ENCODE data around the gene IL1RAP. TPM values are rescaled to one million over a fixed set of nuclear protein-coding genes. Genes with fewer than 3 reads are reported as not detected.

IL1RAP gene
- total and polyA plus RNA-seq, 2 donors (not counting 3 experiments of a cell fraction or from before 2014, with no cell fraction given), result 4.3 to 9.2 TPM

DNA sequence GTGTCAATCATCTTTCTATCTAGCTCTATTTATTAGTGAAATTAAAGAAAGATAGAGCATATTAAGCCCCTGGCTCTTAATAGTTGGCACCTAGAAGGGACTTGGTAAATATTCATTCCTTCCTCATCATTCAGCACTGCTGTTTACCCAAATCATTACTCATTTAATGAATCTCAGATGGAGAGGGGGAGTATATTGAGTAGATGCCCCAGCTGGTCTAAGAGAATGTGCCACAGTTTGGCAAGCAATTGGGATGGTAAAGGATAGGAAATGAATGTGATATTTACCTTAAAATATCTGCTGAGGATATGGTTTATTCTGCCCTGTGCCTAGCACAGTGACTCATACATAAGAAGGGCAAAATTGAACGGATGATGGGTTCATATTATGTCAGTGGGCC lies 6.0 kb downstream of the IL1RAP start:
- no peak overlapping the region for H3K4me2 ChIP-seq (ENCODE audit: insufficient read depth, low read length)
- no peaks in the 10 kb centered on the region for H3K9me1 ChIP-seq (replicated peaks; ENCODE audit: control insufficient read depth, extremely low read depth, insufficient read depth, low read length)
- H3K27me3 ChIP-seq (ENCODE audit: control insufficient read depth in 2 of 2, insufficient read depth in 2 of 2, low read length in 2 of 2), result no peaks in the 10 kb centered on the region
- no peak overlapping the region for H2AFZ ChIP-seq (ENCODE audit: low read depth, low read length)
- no peaks in the 10 kb centered on the region for H4K20me1 ChIP-seq (replicated peaks; ENCODE audit: control insufficient read depth, extremely low read depth, insufficient read depth, low read length)
- dilution Hi-C loops (cut with MboI; ENCODE audit: extremely low pct_ligation_motif_present, low sequenced_read_pairs) (no loop called here), intact Hi-C loops (cut with micrococcal nuclease) (loop anchor here (10.0 kb wide), 1 partner anchor 555 kb away; no protein-coding TSS in a partner anchor)
- no peaks in the 10 kb centered on the region for H3K79me2 ChIP-seq (ENCODE audit: control insufficient read depth, insufficient read depth, low read length)
- H3K36me3 ChIP-seq (ENCODE audit: control insufficient read depth in 2 of 2, extremely low read depth in 1 of 2, insufficient read depth in 2 of 2, low read length in 2 of 2), result no peaks in the 10 kb centered on the region
- no peak overlapping the region for H3K27ac ChIP-seq (ENCODE audit: insufficient read depth, low read depth, low read length)
- no peak overlapping the region for H3K4me3 ChIP-seq (replicated peaks in 1 of 3; ENCODE audit: insufficient read depth in 1 of 3, low read depth in 1 of 3, low read length in 3 of 3)
- H3K4me1 ChIP-seq (ENCODE audit: control insufficient read depth, extremely low read depth, insufficient read depth, low read length), result peaks cover 1% of the 10 kb centered on the region
- TF ChIP-seq POLR2AphosphoS5 (IDR thresholded peaks at IDR 0.05; ENCODE audit: insufficient read depth, low read depth, low read length) (no peak), EZH2 (IDR thresholded peaks at IDR 0.05; ENCODE audit: borderline replicate concordance, low read depth, low read length, severe bottlenecking) (no peak), FOS (IDR thresholded peaks at IDR 0.05; ENCODE audit: borderline replicate concordance, insufficient read depth, low read length) (no peak)
- H3K9me3 ChIP-seq (replicated peaks; ENCODE audit: control insufficient read depth, insufficient read depth, low read length), result no peaks in the 10 kb centered on the region
- no peak for DNase-seq (ENCODE audit: low read depth, low spot score)
- BruUV-seq (replicated peaks), result no TSS peak
- POLR2A ChIA-PET, result no interaction called here
- CTCF ChIA-PET, result interaction anchor here (1.2 kb wide), 1 partner anchor 177 kb away, joined by 3 read pairs; no protein-coding TSS in a partner anchor
- H3K9ac ChIP-seq (replicated peaks; ENCODE audit: extremely low read depth, insufficient read depth, low read length), result no peak overlapping the region
- no peak for FAIRE-seq

- Histone ChIP-seq H3K9me3 (replicated peaks; ENCODE audit: control insufficient read depth, insufficient read depth, low read length) (no peaks in the 10 kb centered on the region), H3K27ac (ENCODE audit: insufficient read depth, low read depth, low read length) (no peak overlapping the region), H3K4me3 (replicated peaks in 1 of 3; ENCODE audit: insufficient read depth in 1 of 3, low read depth in 1 of 3, low read length in 3 of 3) (no peak overlapping the region), H3K4me2 (ENCODE audit: insufficient read depth, low read length) (no peak overlapping the region), H3K79me2 (ENCODE audit: control insufficient read depth, insufficient read depth, low read length) (no peaks in the 10 kb centered on the region), H3K9me1 (replicated peaks; ENCODE audit: control insufficient read depth, extremely low read depth, insufficient read depth, low read length) (no peaks in the 10 kb centered on the region), H3K9ac (replicated peaks; ENCODE audit: extremely low read depth, insufficient read depth, low read length) (no peak overlapping the region), H2AFZ (ENCODE audit: low read depth, low read length) (no peak overlapping the region), H3K4me1 (ENCODE audit: control insufficient read depth, extremely low read depth, insufficient read depth, low read length) (no peaks in the 10 kb centered on the region), H4K20me1 (replicated peaks; ENCODE audit: control insufficient read depth, extremely low read depth, insufficient read depth, low read length) (no peaks in the 10 kb centered on the region), H3K36me3 (ENCODE audit: control insufficient read depth in 2 of 2, extremely low read depth in 1 of 2, insufficient read depth in 2 of 2, low read length in 2 of 2) (no peaks in the 10 kb centered on the region), H3K27me3 (ENCODE audit: control insufficient read depth in 2 of 2, insufficient read depth in 2 of 2, low read length in 2 of 2) (no peaks in the 10 kb centered on the region)
- POLR2A ChIA-PET, result no interaction called here
- TF ChIP-seq GATA2 (IDR thresholded peaks at IDR 0.05; ENCODE audit: insufficient read depth, insufficient read length, low read depth, low read length) (no peak), FOS (IDR thresholded peaks at IDR 0.05; ENCODE audit: borderline replicate concordance, insufficient read depth, low read length) (no peak), MAX (IDR thresholded peaks at IDR 0.05; ENCODE audit: insufficient read depth, insufficient read length) (no peak), JUN (IDR thresholded peaks at IDR 0.05; ENCODE audit: borderline replicate concordance, insufficient read depth, insufficient read length, low read depth) (no peak), POLR2AphosphoS5 (IDR thresholded peaks at IDR 0.05; ENCODE audit: insufficient read depth, low read depth, low read length) (no peak), POLR2A (IDR thresholded peaks at IDR 0.05; ENCODE audit: low read depth, low read length) (no peak), MYC (IDR thresholded peaks at IDR 0.05; ENCODE audit: low read depth, low read length) (no peak), EZH2 (IDR thresholded peaks at IDR 0.05; ENCODE audit: borderline replicate concordance, low read depth, low read length, severe bottlenecking) (no peak)
- TF ChIP-seq, protein P1, sequence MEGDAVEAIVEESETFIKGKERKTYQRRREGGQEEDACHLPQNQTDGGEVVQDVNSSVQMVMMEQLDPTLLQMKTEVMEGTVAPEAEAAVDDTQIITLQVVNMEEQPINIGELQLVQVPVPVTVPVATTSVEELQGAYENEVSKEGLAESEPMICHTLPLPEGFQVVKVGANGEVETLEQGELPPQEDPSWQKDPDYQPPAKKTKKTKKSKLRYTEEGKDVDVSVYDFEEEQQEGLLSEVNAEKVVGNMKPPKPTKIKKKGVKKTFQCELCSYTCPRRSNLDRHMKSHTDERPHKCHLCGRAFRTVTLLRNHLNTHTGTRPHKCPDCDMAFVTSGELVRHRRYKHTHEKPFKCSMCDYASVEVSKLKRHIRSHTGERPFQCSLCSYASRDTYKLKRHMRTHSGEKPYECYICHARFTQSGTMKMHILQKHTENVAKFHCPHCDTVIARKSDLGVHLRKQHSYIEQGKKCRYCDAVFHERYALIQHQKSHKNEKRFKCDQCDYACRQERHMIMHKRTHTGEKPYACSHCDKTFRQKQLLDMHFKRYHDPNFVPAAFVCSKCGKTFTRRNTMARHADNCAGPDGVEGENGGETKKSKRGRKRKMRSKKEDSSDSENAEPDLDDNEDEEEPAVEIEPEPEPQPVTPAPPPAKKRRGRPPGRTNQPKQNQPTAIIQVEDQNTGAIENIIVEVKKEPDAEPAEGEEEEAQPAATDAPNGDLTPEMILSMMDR (IDR thresholded peaks at IDR 0.05; ENCODE audit: extremely low read depth in 1 of 2, insufficient read depth in 1 of 2, low read depth in 1 of 2, low read length in 2 of 2), result no peak
- intact Hi-C loops (cut with micrococcal nuclease) (no loop called here), dilution Hi-C loops (cut with MboI; ENCODE audit: extremely low pct_ligation_motif_present, low sequenced_read_pairs) (no loop called here)
- BruUV-seq (replicated peaks), result no TSS peak
- DNase-seq (ENCODE audit: low read depth, low spot score), result no peak
- FAIRE-seq, result no peak
- CTCF ChIA-PET, result no interaction called here
These were observed 8.1 kb downstream of the IL1RAP start for GRCh38 chr3:190521998-190522397.

All from endothelial cell of umbilical vein (primary cell).